HEK293 (cell line): Measurements from ENCODE around the gene GALNS.

ENCODE experiments used
- CTCF ChIA-PET: fragments of 350-600 bp; formaldehyde crosslinking; extraction: SDS; loops from one replicate; lab custom pipeline; 2021; ENCODE audit warnings: antibody characterized with exemption; lab: Yijun Ruan, JAX
- POLR2A ChIA-PET: fragments of 300-600 bp; formaldehyde crosslinking; extraction: SDS; loops from one replicate; lab custom pipeline; 2020; ENCODE audit warnings: antibody characterized with exemption, inconsistent platforms; lab: Yijun Ruan, JAX
- H3K27ac ChIP-seq: fragments of 200-500 bp; sonication (Bioruptor generic); 2 replicates; pipeline ENCODE4 v1.5.1; 2014; ENCODE audit warnings: low read depth, low read length, control low read depth, inconsistent platforms; ENCODE audit errors: extremely low read depth
- H3K36me3 ChIP-seq, 2 experiments: fragments of 200-500 bp in 1 of 2; sonication (Bioruptor generic) in 1 of 2; 1 replicate in 1 of 2; 2 replicates in 1 of 2; pipeline ENCODE4 v1.5.1; 2014 to 2017; ENCODE audit warnings: inconsistent platforms in 2 of 2, low read length in 2 of 2; ENCODE audit not compliant: control insufficient read depth in 2 of 2, insufficient read depth in 1 of 2
- H3K4me1 ChIP-seq: fragments of 200-500 bp; sonication (Bioruptor generic); 2 replicates; pipeline ENCODE4 v1.5.1; 2014; ENCODE audit warnings: mild to moderate bottlenecking, low read length, inconsistent platforms; ENCODE audit not compliant: control insufficient read depth, insufficient read depth
- H3K4me3 ChIP-seq: 2 replicates; pipeline ENCODE4 v1.5.1; 2011; ENCODE audit warnings: low read depth, mild to moderate bottlenecking, control low read depth, low read length, moderate library complexity
- H3K9me3 ChIP-seq: fragments of 200-500 bp; sonication (Bioruptor generic); 2 replicates; pipeline ENCODE4 v1.5.1; 2014; ENCODE audit warnings: low read depth, low read length, inconsistent platforms; ENCODE audit not compliant: control insufficient read depth, insufficient read depth
- BCL11A ChIP-seq: fragments of 450-650 bp; formaldehyde crosslinking; IDR thresholded peaks from 2 replicates; pipeline ENCODE4 v1.5.1; 2016; ENCODE audit warnings: low read depth, missing biosample characterization, missing genetic modification characterization
- IKZF3 ChIP-seq: fragments of 450-650 bp; IDR thresholded peaks from 2 replicates; pipeline ENCODE4 v1.5.0; 2018; ENCODE audit warnings: missing biosample characterization, mild to moderate bottlenecking, missing genetic modification characterization, moderate library complexity
- MYNN ChIP-seq: fragments of 450-650 bp; formaldehyde crosslinking; IDR thresholded peaks from 2 replicates; pipeline ENCODE4 v1.5.1; 2016; ENCODE audit warnings: missing biosample characterization, missing genetic modification characterization, borderline replicate concordance
- OSR2 ChIP-seq: fragments of 450-650 bp; formaldehyde crosslinking; IDR thresholded peaks from 2 replicates; pipeline ENCODE4 v1.5.1; 2016; ENCODE audit warnings: missing biosample characterization, missing genetic modification characterization
- OVOL3 ChIP-seq: fragments of 450-650 bp; formaldehyde crosslinking; IDR thresholded peaks from 2 replicates; pipeline ENCODE4 v1.5.1; 2016; ENCODE audit warnings: missing biosample characterization, missing genetic modification characterization
- ZBTB48 ChIP-seq: fragments of 450-650 bp; formaldehyde crosslinking; IDR thresholded peaks from 2 replicates; pipeline ENCODE4 v1.5.1; 2016; ENCODE audit warnings: missing biosample characterization, missing genetic modification characterization
- ZFHX2 ChIP-seq: fragments of 450-650 bp; formaldehyde crosslinking; conservative IDR thresholded peaks from 2 replicates; pipeline ENCODE4 v1.5.1; 2016; ENCODE audit warnings: missing biosample characterization, missing genetic modification characterization
- ZNF112 ChIP-seq: fragments of 450-650 bp; formaldehyde crosslinking; IDR thresholded peaks from 2 replicates; pipeline ENCODE4 v1.5.0; 2017; ENCODE audit warnings: missing biosample characterization, missing genetic modification characterization
- ZNF169 ChIP-seq: fragments of 450-650 bp; formaldehyde crosslinking; IDR thresholded peaks from 2 replicates; pipeline ENCODE4 v1.5.1; 2016; ENCODE audit warnings: missing biosample characterization, missing genetic modification characterization
- ZNF239 ChIP-seq: fragments of 450-650 bp; formaldehyde crosslinking; IDR thresholded peaks from 2 replicates; pipeline ENCODE4 v1.5.1; 2016; ENCODE audit warnings: missing biosample characterization, missing genetic modification characterization
- ZNF248 ChIP-seq: fragments of 450-650 bp; formaldehyde crosslinking; IDR thresholded peaks from 2 replicates; pipeline ENCODE4 v1.5.1; 2017; ENCODE audit warnings: missing biosample characterization, missing genetic modification characterization
- ZNF274 ChIP-seq, 2 experiments: fragments of 200-500 bp in 1 of 2; fragments of 450-650 bp in 1 of 2; sonication (Bioruptor generic) in 1 of 2; formaldehyde crosslinking in 1 of 2; IDR thresholded peaks; 2 replicates each; pipeline versions ENCODE4 v1.5.1 to v1.6.1; 2014 to 2016; ENCODE audit warnings: borderline replicate concordance in 1 of 2, inconsistent platforms in 1 of 2, low read length in 1 of 2, missing biosample characterization in 1 of 2, missing genetic modification characterization in 1 of 2
- ZNF302 ChIP-seq: fragments of 450-650 bp; formaldehyde crosslinking; IDR thresholded peaks from 2 replicates; pipeline ENCODE4 v1.5.1; 2016; ENCODE audit warnings: missing biosample characterization, missing genetic modification characterization, low read depth
- ZNF426 ChIP-seq: fragments of 450-650 bp; formaldehyde crosslinking; IDR thresholded peaks from 2 replicates; pipeline ENCODE4 v1.5.1; 2017; ENCODE audit warnings: missing biosample characterization, missing genetic modification characterization, mild to moderate bottlenecking, inconsistent platforms, moderate library complexity
- ZNF513 ChIP-seq: fragments of 450-650 bp; IDR thresholded peaks from 2 replicates; pipeline ENCODE4 v1.5.1; 2018; ENCODE audit warnings: missing biosample characterization, missing genetic modification characterization
- ZNF518A ChIP-seq: fragments of 450-650 bp; formaldehyde crosslinking; conservative IDR thresholded peaks from 2 replicates; pipeline ENCODE4 v1.5.1; 2016; ENCODE audit warnings: low read depth, missing biosample characterization, missing genetic modification characterization
- ZNF529 ChIP-seq: fragments of 450-650 bp; formaldehyde crosslinking; IDR thresholded peaks from 2 replicates; pipeline ENCODE4 v1.5.1; 2017; ENCODE audit warnings: missing genetic modification characterization, missing biosample characterization; ENCODE audit not compliant: insufficient replicate concordance
- ZNF626 ChIP-seq: fragments of 450-650 bp; sonication (Bioruptor Pico); formaldehyde crosslinking; IDR thresholded peaks from 2 replicates; pipeline ENCODE4 v1.5.1; 2018; ENCODE audit warnings: missing biosample characterization, missing genetic modification characterization, inconsistent platforms
- ZNF664 ChIP-seq: fragments of 450-650 bp; formaldehyde crosslinking; IDR thresholded peaks from 2 replicates; pipeline ENCODE4 v1.5.1; 2016; ENCODE audit warnings: missing biosample characterization, missing genetic modification characterization
- ZSCAN16 ChIP-seq: fragments of 450-650 bp; formaldehyde crosslinking; IDR thresholded peaks from 2 replicates; pipeline ENCODE4 v1.5.1; 2016; ENCODE audit warnings: missing biosample characterization, missing genetic modification characterization
- TF ChIP-seq, protein P1 (sequence below): fragments of 450-650 bp; formaldehyde crosslinking; IDR thresholded peaks from 2 replicates; pipeline ENCODE4 v1.5.1; 2016; ENCODE audit warnings: missing biosample characterization, missing genetic modification characterization
- TF ChIP-seq, protein P2 (sequence below): fragments of 450-650 bp; formaldehyde crosslinking; IDR thresholded peaks from 2 replicates; pipeline ENCODE4 v1.5.1; 2016; ENCODE audit warnings: missing biosample characterization, missing genetic modification characterization
- TF ChIP-seq, protein P3 (sequence below): fragments of 450-650 bp; formaldehyde crosslinking; IDR thresholded peaks from 2 replicates; pipeline ENCODE4 v1.5.1; 2017; ENCODE audit warnings: missing biosample characterization, missing genetic modification characterization

Gene GALNS

DNA sequence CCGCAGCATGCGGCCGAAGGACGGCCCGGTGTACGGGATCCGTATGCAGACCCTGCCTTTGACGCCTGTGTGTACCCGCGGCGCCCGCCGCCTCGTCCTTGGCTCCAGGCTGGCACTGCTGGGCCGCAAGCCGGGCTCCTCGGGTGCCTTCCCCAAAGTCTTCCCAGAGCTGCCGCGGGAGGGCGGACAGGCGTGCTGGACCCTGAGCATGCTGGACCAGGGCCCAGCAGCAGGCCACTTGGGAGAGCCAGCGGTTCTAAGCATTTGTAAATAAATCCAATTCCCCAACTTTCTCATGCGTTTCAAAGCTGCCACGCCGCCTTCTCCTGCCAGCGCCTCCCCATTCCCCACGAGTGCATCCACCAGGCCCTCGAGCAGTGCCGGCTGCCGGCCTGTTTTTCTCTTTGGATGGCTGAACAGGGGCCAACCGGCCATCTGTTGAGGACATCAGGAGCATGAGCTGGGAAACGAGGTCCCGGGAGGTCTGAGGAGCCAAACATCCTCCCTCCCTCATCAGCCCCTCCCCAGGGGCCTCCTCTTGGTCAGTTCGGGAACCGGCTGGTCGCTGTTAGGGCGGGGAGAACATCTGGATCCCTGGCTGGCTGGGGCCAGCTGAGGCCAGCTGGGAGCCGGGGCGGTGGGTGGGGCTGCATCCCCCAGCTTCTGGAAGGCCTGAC lies 30.2 kb upstream of the GALNS start:
- CTCF ChIA-PET: no interaction called here
- POLR2A ChIA-PET: no interaction called here
- no peaks in the 10 kb centered on the region for H3K9me3 ChIP-seq
- H3K4me1 ChIP-seq: no peaks in the 10 kb centered on the region
- H3K27ac ChIP-seq: no peak overlapping the region
- no peak overlapping the region for H3K4me3 ChIP-seq
- TF ChIP-seq BCL11A (tag by site-specific recombination): no peak
- no peak for TF ChIP-seq ZNF626 (tag by site-specific recombination)
- TF ChIP-seq ZNF513: no peak
- TF ChIP-seq ZNF302 (tag by site-specific recombination): no peak
- no peak for TF ChIP-seq ZNF529 (tag by site-specific recombination)
- TF ChIP-seq ZNF239 (tag by site-specific recombination): no peak
- TF ChIP-seq ZNF664 (tag by site-specific recombination): no peak
- TF ChIP-seq ZNF426 (tag by site-specific recombination): no peak
- no peak for TF ChIP-seq MYNN
- TF ChIP-seq, protein P1, sequence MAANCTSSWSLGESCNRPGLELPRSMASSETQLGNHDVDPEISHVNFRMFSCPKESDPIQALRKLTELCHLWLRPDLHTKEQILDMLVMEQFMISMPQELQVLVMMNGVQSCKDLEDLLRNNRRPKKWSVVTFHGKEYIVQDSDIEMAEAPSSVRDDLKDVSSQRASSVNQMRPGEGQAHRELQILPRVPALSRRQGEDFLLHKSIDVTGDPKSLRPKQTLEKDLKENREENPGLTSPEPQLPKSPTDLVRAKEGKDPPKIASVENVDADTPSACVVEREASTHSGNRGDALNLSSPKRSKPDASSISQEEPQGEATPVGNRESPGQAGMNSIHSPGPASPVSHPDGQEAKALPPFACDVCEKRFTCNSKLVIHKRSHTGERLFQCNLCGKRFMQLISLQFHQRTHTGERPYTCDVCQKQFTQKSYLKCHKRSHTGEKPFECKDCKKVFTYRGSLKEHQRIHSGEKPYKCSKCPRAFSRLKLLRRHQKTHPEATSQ (tag by site-specific recombination): no peak
- TF ChIP-seq ZFHX2 (tag by site-specific recombination): no peak
- TF ChIP-seq ZBTB48 (tag by site-specific recombination): no peak
- TF ChIP-seq ZNF518A (tag by site-specific recombination): no peak
- TF ChIP-seq OVOL3 (tag by site-specific recombination): no peak
- no peaks in the 10 kb centered on the region for H3K36me3 ChIP-seq

- Histone ChIP-seq H3K4me1 (no peaks in the 10 kb centered on the region), H3K27ac (no peak overlapping the region), H3K9me3 (no peaks in the 10 kb centered on the region), H3K36me3 (no peaks in the 10 kb centered on the region), H3K4me3 (no peak overlapping the region)
- ChIA-PET CTCF (no interaction called here), POLR2A (no interaction called here)
- TF ChIP-seq ZNF248 (tag by site-specific recombination) (no peak), ZNF112 (tag by site-specific recombination) (no peak), ZNF274 (IDR thresholded peaks at IDR 0.05; ENCODE audit: low read length) (no peak), ZNF274 (tag by site-specific recombination; IDR thresholded peaks at IDR 0.05; ENCODE audit: borderline replicate concordance) (no peak), IKZF3 (tag by site-specific recombination) (no peak), OSR2 (tag by site-specific recombination) (no peak), ZSCAN16 (tag by site-specific recombination) (no peak), ZNF169 (tag by site-specific recombination) (no peak)
- TF ChIP-seq, protein P2, sequence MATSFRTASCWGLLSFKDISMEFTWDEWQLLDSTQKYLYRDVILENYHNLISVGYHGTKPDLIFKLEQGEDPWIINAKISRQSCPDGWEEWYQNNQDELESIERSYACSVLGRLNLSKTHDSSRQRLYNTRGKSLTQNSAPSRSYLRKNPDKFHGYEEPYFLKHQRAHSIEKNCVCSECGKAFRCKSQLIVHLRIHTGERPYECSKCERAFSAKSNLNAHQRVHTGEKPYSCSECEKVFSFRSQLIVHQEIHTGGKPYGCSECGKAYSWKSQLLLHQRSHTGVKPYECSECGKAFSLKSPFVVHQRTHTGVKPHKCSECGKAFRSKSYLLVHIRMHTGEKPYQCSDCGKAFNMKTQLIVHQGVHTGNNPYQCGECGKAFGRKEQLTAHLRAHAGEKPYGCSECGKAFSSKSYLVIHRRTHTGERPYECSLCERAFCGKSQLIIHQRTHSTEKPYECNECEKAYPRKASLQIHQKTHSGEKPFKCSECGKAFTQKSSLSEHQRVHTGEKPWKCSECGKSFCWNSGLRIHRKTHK (tag by site-specific recombination): no peak
- TF ChIP-seq, protein P3, sequence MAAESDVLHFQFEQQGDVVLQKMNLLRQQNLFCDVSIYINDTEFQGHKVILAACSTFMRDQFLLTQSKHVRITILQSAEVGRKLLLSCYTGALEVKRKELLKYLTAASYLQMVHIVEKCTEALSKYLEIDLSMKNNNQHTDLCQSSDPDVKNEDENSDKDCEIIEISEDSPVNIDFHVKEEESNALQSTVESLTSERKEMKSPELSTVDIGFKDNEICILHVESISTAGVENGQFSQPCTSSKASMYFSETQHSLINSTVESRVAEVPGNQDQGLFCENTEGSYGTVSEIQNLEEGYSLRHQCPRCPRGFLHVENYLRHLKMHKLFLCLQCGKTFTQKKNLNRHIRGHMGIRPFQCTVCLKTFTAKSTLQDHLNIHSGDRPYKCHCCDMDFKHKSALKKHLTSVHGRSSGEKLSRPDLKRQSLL (tag by site-specific recombination): no peak
Measured at GRCh38 chr16:88886420-88886844, 29.7 kb upstream of the GALNS start.
